Endothelial cell of umbilical vein (primary cell): ENCODE data around the gene CR2. TPM values are rescaled to one million over a fixed set of nuclear protein-coding genes. Genes with fewer than 3 reads are reported as not detected.

Source experiments
- BruUV-seq: library from RNA; stranded (reverse); fragments of 400-500 nt; replicated peaks from 2 replicates; lab custom pipeline; 2021; lab: Mats Ljungman, UMichigan
- CTCF ChIA-PET: fragments of 300-600, 350-600 bp; sonication (Branson Sonifier 250); formaldehyde crosslinking; loops from one replicate; lab custom pipeline; 2021; ENCODE audit warnings: antibody characterized with exemption, inconsistent platforms; lab: Charles Lee
- POLR2A ChIA-PET: fragments of 300-600, 350-600 bp; sonication (Branson Sonifier 250); formaldehyde crosslinking; loops from one replicate; lab custom pipeline; 2021; ENCODE audit warnings: antibody characterized with exemption, inconsistent platforms; lab: Charles Lee
- DNase-seq: peaks from one replicate; pipeline ENCODE4 v3.0.0-alpha.2; 2011; ENCODE audit warnings: low read depth, low spot score
- FAIRE-seq: peaks from 2 replicates; lab custom pipeline; 2011; peaks lifted over from hg19 to GRCh38; lab: Jason Lieb, UNC
- H2AFZ ChIP-seq: 2 replicates; pipeline ENCODE4 v1.6.0; 2012; ENCODE audit warnings: low read depth, low read length, control low read depth, inconsistent platforms
- H3K27ac ChIP-seq: 2 replicates; pipeline ENCODE4 v1.5.1; 2011; ENCODE audit warnings: low read depth, mild to moderate bottlenecking, control low read depth, low read length, moderate library complexity; ENCODE audit not compliant: insufficient read depth
- H3K27me3 ChIP-seq, 2 experiments: 2 replicates each; pipeline versions ENCODE4 v1.6.0 to v1.6.1; 2011; ENCODE audit warnings: low read length in 2 of 2, mixed read lengths in 1 of 2; ENCODE audit not compliant: control insufficient read depth in 2 of 2, insufficient read depth in 2 of 2
- H3K36me3 ChIP-seq, 2 experiments: 2 replicates in 1 of 2; 3 replicates in 1 of 2; pipeline ENCODE4 v1.5.1; 2011; ENCODE audit warnings: low read length in 2 of 2, mild to moderate bottlenecking in 1 of 2, moderate library complexity in 1 of 2; ENCODE audit not compliant: control insufficient read depth in 2 of 2, insufficient read depth in 2 of 2; ENCODE audit errors: extremely low read depth in 1 of 2
- H3K4me1 ChIP-seq: 3 replicates; pipeline ENCODE4 v1.5.1; 2011; ENCODE audit warnings: mild to moderate bottlenecking, low read length; ENCODE audit not compliant: control insufficient read depth, insufficient read depth; ENCODE audit errors: extremely low read depth
- H3K4me2 ChIP-seq: 2 replicates; pipeline ENCODE4 v1.6.1; 2011; ENCODE audit warnings: low read length, control low read depth, mixed read lengths; ENCODE audit not compliant: insufficient read depth
- H3K4me3 ChIP-seq, 3 experiments: fragments of 200-600 bp in 1 of 3; sonication (generic), shearing (Covaris generic) in 1 of 3; replicated peaks in 1 of 3; 2 replicates each; pipeline ENCODE4 v1.5.1; 2011 to 2016; ENCODE audit warnings: control low read depth in 3 of 3, low read length in 3 of 3, mild to moderate bottlenecking in 2 of 3, inconsistent platforms in 1 of 3, low read depth in 1 of 3, moderate library complexity in 1 of 3; ENCODE audit not compliant: insufficient read depth in 1 of 3
- H3K79me2 ChIP-seq: 2 replicates; pipeline ENCODE4 v1.6.0; 2012; ENCODE audit warnings: low read length, inconsistent platforms; ENCODE audit not compliant: control insufficient read depth, insufficient read depth
- H3K9ac ChIP-seq: replicated peaks from 2 replicates; pipeline ENCODE3; 2011; ENCODE audit warnings: low read length, control low read depth; ENCODE audit not compliant: insufficient read depth; ENCODE audit errors: extremely low read depth
- H3K9me1 ChIP-seq: replicated peaks from 3 replicates; pipeline ENCODE4 v1.6.0; 2011; ENCODE audit warnings: mild to moderate bottlenecking, low read length; ENCODE audit not compliant: control insufficient read depth, insufficient read depth; ENCODE audit errors: extremely low read depth
- H3K9me3 ChIP-seq: replicated peaks from 2 replicates; pipeline ENCODE4 v1.5.1; 2012; ENCODE audit warnings: low read length, inconsistent platforms; ENCODE audit not compliant: control insufficient read depth, insufficient read depth
- H4K20me1 ChIP-seq: replicated peaks from 2 replicates; pipeline ENCODE3; 2011; ENCODE audit warnings: mild to moderate bottlenecking, low read length; ENCODE audit not compliant: control insufficient read depth, insufficient read depth; ENCODE audit errors: extremely low read depth
- EZH2 ChIP-seq: IDR thresholded peaks from 2 replicates; pipeline ENCODE4 v1.6.1; 2012; ENCODE audit warnings: borderline replicate concordance, low read depth, mild to moderate bottlenecking, moderate library complexity, low read length, inconsistent platforms; ENCODE audit not compliant: severe bottlenecking
- FOS ChIP-seq: IDR thresholded peaks from 2 replicates; pipeline ENCODE4 v1.6.1; 2011; ENCODE audit warnings: mild to moderate bottlenecking, low read length, moderate library complexity, borderline replicate concordance; ENCODE audit not compliant: insufficient read depth
- GATA2 ChIP-seq: IDR thresholded peaks from 2 replicates; pipeline ENCODE4 v1.7.0; 2011; ENCODE audit warnings: low read depth, mild to moderate bottlenecking, moderate library complexity, mixed read lengths, low read length; ENCODE audit not compliant: insufficient read length, insufficient read depth
- JUN ChIP-seq: IDR thresholded peaks from 2 replicates; pipeline ENCODE4 v1.6.1; 2011; ENCODE audit warnings: borderline replicate concordance, low read depth; ENCODE audit not compliant: insufficient read length, insufficient read depth
- MAX ChIP-seq: IDR thresholded peaks from 2 replicates; pipeline ENCODE4 v1.6.1; 2011; ENCODE audit not compliant: insufficient read depth, insufficient read length
- MYC ChIP-seq: IDR thresholded peaks from one replicate; pipeline ENCODE4 v1.6.1; 2011; ENCODE audit warnings: mild to moderate bottlenecking, low read depth, low read length
- POLR2A ChIP-seq: IDR thresholded peaks from 2 replicates; pipeline ENCODE4 v1.6.1; 2012; ENCODE audit warnings: low read depth, mild to moderate bottlenecking, control low read depth, low read length
- POLR2AphosphoS5 ChIP-seq: IDR thresholded peaks from 2 replicates; pipeline ENCODE4 v1.6.1; 2012; ENCODE audit warnings: low read depth, mild to moderate bottlenecking, control low read depth, low read length, moderate library complexity; ENCODE audit not compliant: insufficient read depth
- dilution Hi-C: fragments of 300-500 bp; cut with MboI; formaldehyde crosslinking; loops from one replicate; pipeline ENCODE4 v1.15.0; 2019; ENCODE audit warnings: low sequenced_read_pairs; ENCODE audit not compliant: extremely low pct_ligation_motif_present
- intact Hi-C: fragments of 100-400 bp; cut with micrococcal nuclease; formaldehyde crosslinking; loops from one replicate; pipeline ENCODE4 v1.10.0; 2022
- polyA plus RNA-seq, 4 experiments: library from polyadenylated mRNA; depleted of rRNA in 3 of 4; stranded (reverse) in 3 of 4; unstranded in 1 of 4; fragments of >200 nt; gene quantifications; 2 replicates each; pipeline versions ENCODE4 v1.2.1 to v1.2.3, GENCODE V29; 2011 to 2012; ENCODE audit warnings: missing spikeins in 1 of 4
- total RNA-seq: library from RNA; stranded (reverse); gene quantifications from 2 replicates; pipeline ENCODE4 v1.2.3, GENCODE V29; 2021
- TF ChIP-seq, protein P1 (sequence below), 2 donors: IDR thresholded peaks; 1 replicate in 1 of 2; 2 replicates in 1 of 2; pipeline ENCODE4 v1.5.1; 2011; ENCODE audit warnings: low read length in 2 of 2, mild to moderate bottlenecking in 2 of 2, moderate library complexity in 2 of 2, control low read depth in 1 of 2, inconsistent platforms in 1 of 2, low read depth in 1 of 2; ENCODE audit not compliant: insufficient read depth in 1 of 2; ENCODE audit errors: extremely low read depth in 1 of 2

The CR2 gene
- total and polyA plus RNA-seq, 2 donors (not counting 3 experiments of a cell fraction or from before 2014, with no cell fraction given), result not detected

DNA sequence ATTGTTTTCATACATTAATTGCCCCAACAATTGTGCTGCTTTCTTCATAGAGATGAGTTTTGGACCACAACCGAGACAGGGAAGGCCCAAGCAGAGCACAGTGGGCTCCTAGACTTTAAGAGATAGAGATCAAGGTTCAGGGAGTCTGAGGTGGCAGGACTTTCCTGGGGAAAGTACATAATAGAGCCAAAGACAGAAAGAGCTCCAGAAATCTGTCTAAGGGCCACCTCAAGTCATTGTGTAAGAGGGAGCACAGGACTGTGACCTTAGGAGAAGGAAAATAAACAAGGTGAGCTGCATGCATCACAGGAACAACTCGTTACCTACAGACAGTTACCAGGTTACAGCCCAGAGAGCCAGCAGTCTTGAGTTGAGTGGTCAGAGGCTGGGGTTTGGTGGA, 41.3 kb upstream of the CR2 start:
- dilution Hi-C loops, result no loop called here
- Histone ChIP-seq H3K9me3 (no peaks in the 10 kb centered on the region), H3K27me3 (peaks cover 7 to 12% of the 10 kb centered on the region in 2 experiments), H3K4me2 (no peak overlapping the region), H2AFZ (no peak overlapping the region), H3K9ac (no peak overlapping the region), H3K9me1 (no peaks in the 10 kb centered on the region), H3K27ac (no peak overlapping the region), H4K20me1 (no peaks in the 10 kb centered on the region), H3K4me1 (no peaks in the 10 kb centered on the region), H3K36me3 (no peaks in the 10 kb centered on the region), H3K4me3 (no peak overlapping the region), H3K79me2 (no peaks in the 10 kb centered on the region)
- DNase-seq, result no peak
- no TSS peak for BruUV-seq
- TF ChIP-seq, protein P1, sequence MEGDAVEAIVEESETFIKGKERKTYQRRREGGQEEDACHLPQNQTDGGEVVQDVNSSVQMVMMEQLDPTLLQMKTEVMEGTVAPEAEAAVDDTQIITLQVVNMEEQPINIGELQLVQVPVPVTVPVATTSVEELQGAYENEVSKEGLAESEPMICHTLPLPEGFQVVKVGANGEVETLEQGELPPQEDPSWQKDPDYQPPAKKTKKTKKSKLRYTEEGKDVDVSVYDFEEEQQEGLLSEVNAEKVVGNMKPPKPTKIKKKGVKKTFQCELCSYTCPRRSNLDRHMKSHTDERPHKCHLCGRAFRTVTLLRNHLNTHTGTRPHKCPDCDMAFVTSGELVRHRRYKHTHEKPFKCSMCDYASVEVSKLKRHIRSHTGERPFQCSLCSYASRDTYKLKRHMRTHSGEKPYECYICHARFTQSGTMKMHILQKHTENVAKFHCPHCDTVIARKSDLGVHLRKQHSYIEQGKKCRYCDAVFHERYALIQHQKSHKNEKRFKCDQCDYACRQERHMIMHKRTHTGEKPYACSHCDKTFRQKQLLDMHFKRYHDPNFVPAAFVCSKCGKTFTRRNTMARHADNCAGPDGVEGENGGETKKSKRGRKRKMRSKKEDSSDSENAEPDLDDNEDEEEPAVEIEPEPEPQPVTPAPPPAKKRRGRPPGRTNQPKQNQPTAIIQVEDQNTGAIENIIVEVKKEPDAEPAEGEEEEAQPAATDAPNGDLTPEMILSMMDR (IDR thresholded peaks at IDR 0.05; ENCODE audit: extremely low read depth in 1 of 2, insufficient read depth in 1 of 2, low read depth in 1 of 2, low read length in 2 of 2), result no peak
- TF ChIP-seq GATA2 (no peak), POLR2AphosphoS5 (no peak), MYC (no peak), FOS (no peak), EZH2 (no peak), JUN (no peak), POLR2A (no peak), MAX (no peak)
- no peak for FAIRE-seq
- intact Hi-C loops, result no loop called here
- ChIA-PET CTCF (interaction anchor here (0.8 to 1.6 kb wide), 3 partner anchors 11 to 328 kb away, joined by 3 to 8 read pairs (median 3); no protein-coding TSS in a partner anchor), POLR2A (no interaction called here)
